Breast epithelium (tissue), 4 donors: ENCODE data around the gene BBS10. TPM values are rescaled to one million over a fixed set of nuclear protein-coding genes. Genes with fewer than 3 reads are reported as not detected.
"Not testable (repeated sequence)": the region's sequence is repeated elsewhere in the genome, so short reads cannot be mapped to it uniquely, and the experiment has no call there.

Experiments used
- DNase-seq, 2 donors: peaks; one replicate each; pipeline ENCODE4 v3.0.0-alpha.2; 2019; ENCODE audit warnings: low spot score in 2 of 2
- H3K27ac ChIP-seq, 2 donors: fragments of 200-600 bp; sonication (generic) in 1 of 2; one replicate each; pipeline ENCODE4 v1.5.1; 2016 to 2019; ENCODE audit warnings: mild to moderate bottlenecking in 1 of 2
- H3K27me3 ChIP-seq, 2 donors: fragments of 200-600 bp; sonication (generic) in 1 of 2; one replicate each; pipeline versions ENCODE4 v1.5.1 to v1.6.0; 2017 to 2019; ENCODE audit warnings: control low read depth in 1 of 2, mild to moderate bottlenecking in 1 of 2
- H3K36me3 ChIP-seq: fragments of 200-600 bp; one replicate; pipeline ENCODE4 v1.5.1; 2019
- H3K4me1 ChIP-seq, 2 donors: fragments of 200-600 bp; sonication (generic); one replicate each; pipeline ENCODE4 v1.5.1; 2016 to 2019; ENCODE audit warnings: control low read depth in 1 of 2
- H3K4me3 ChIP-seq, 3 donors: fragments of 200-600 bp; sonication (generic); 1 replicate in 2 of 3; 2 replicates in 1 of 3; pipeline ENCODE4 v1.5.1; 2016 to 2019; ENCODE audit warnings: mild to moderate bottlenecking in 3 of 3, moderate library complexity in 2 of 3
- H3K9me3 ChIP-seq, 2 donors: fragments of 200-600 bp; sonication (generic) in 1 of 2; one replicate each; pipeline ENCODE4 v1.5.1; 2016 to 2019; ENCODE audit warnings: control low read depth in 1 of 2
- POLR2A ChIP-seq: fragments of 450-650 bp; IDR thresholded peaks from one replicate; pipeline ENCODE4 v1.6.1; 2016; ENCODE audit warnings: antibody characterized with exemption, mild to moderate bottlenecking, moderate library complexity
- POLR2AphosphoS5 ChIP-seq, 3 donors: sonication (generic); formaldehyde crosslinking; IDR thresholded peaks; one replicate each; pipeline ENCODE4 v1.6.1; 2017; ENCODE audit warnings: antibody characterized with exemption in 3 of 3
- intact Hi-C: fragments of 100-400 bp; cut with DNase I; formaldehyde crosslinking; loops from one replicate; pipeline ENCODE4 v1.15.1; 2023; ENCODE audit warnings: low total_unique reads
- total RNA-seq, 3 donors: library from RNA; depleted of rRNA; stranded (reverse); fragments of >200 nt; gene quantifications; one replicate each; pipeline ENCODE4 v1.1.0, GENCODE V29; 2016
- TF ChIP-seq, protein P1 (sequence below), 3 donors: fragments of 450-650 bp; IDR thresholded peaks; one replicate each; pipeline ENCODE4 v1.5.1; 2016 to 2017; ENCODE audit warnings: antibody characterized with exemption in 3 of 3, mild to moderate bottlenecking in 3 of 3, moderate library complexity in 3 of 3

BBS10 gene
- total RNA-seq, 3 donors from 2014 or later: 12.5 to 22.2 (median 15.7) TPM

DNA sequence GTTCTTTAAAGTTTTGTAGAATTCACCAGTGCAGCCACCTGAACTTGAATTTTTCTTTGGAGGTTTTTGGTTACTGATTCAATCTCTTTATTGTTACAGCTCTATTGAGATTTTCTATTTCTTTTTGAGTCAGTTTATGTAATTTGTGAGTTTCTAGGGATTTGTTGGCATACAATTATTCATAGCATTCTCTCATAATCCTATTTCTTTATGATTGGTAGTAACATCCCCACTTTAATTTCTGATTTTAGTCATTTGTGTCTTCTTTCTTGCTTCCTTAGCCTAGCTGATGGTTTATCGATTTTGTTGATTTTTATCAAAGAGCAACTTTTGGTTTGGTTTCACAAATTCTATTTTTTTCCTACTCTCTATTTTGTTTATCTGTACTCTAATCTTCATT lies 17.9 kb upstream of the BBS10 start:
- Histone ChIP-seq H3K36me3 (no peaks in the 10 kb centered on the region), H3K4me1 (no peaks in the 10 kb centered on the region), H3K9me3 (no peaks in the 10 kb centered on the region), H3K27me3 (no peaks in the 10 kb centered on the region), H3K4me3 (no peak overlapping the region), H3K27ac (no peak overlapping the region)
- TF ChIP-seq POLR2AphosphoS5 (IDR thresholded peaks at IDR 0.05) (no peak), POLR2A (no peak)
- TF ChIP-seq, protein P1, sequence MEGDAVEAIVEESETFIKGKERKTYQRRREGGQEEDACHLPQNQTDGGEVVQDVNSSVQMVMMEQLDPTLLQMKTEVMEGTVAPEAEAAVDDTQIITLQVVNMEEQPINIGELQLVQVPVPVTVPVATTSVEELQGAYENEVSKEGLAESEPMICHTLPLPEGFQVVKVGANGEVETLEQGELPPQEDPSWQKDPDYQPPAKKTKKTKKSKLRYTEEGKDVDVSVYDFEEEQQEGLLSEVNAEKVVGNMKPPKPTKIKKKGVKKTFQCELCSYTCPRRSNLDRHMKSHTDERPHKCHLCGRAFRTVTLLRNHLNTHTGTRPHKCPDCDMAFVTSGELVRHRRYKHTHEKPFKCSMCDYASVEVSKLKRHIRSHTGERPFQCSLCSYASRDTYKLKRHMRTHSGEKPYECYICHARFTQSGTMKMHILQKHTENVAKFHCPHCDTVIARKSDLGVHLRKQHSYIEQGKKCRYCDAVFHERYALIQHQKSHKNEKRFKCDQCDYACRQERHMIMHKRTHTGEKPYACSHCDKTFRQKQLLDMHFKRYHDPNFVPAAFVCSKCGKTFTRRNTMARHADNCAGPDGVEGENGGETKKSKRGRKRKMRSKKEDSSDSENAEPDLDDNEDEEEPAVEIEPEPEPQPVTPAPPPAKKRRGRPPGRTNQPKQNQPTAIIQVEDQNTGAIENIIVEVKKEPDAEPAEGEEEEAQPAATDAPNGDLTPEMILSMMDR (IDR thresholded peaks at IDR 0.05): no peak
- no peak for DNase-seq
- intact Hi-C loops: no loop called here

DNA sequence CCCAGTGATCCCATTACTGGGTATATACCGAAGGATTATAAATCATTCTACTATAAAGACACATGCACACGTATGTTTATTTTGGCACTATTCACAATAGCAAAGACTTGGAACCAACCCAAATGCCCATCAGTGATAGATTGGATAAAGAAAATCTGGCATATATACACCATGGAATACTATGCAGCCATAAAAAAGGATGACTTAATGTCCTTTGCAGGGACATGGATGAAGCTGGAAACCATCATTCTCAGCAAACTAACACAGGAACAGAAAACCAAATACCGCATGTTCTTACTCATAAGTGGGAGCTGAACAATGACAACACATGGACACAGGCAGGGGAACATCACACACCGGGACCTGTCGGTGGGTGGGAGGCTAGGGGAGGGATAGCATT lies 15.9 kb upstream of the BBS10 start:
- not testable (repeated sequence) for H3K27me3 ChIP-seq, H3K27ac ChIP-seq, H3K36me3 ChIP-seq

DNA sequence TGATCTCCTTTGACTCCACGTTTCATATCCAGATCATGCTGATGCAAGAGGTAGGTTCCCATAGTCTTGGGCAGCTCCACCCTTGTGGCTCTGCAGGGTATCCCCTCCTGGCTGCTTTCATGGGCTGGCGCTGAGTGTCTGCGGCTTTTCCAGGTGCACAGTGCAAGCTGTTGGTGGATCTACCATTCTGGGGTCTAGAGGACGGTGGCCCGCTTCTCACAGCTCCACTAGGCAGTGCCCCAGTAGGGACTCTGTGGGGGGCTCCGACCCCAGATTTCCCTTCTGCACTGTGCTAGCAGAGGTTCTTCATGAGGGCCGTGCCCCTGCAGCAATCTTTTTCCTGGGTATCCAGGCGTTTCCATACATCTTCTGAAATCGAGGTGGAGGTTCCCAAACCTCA lies 12.1 kb upstream of the BBS10 start:
- intact Hi-C loops: no loop called here
- Histone ChIP-seq H3K4me1 (no peaks in the 10 kb centered on the region), H3K9me3 (no peaks in the 10 kb centered on the region), H3K27ac (no peak overlapping the region), H3K4me3 (no peak overlapping the region), H3K27me3 (no peaks in the 10 kb centered on the region), H3K36me3 (no peaks in the 10 kb centered on the region)
- TF ChIP-seq, protein P1 (IDR thresholded peaks at IDR 0.05): no peak
- TF ChIP-seq POLR2AphosphoS5 (IDR thresholded peaks at IDR 0.05) (no peak), POLR2A (no peak)
- no peak for DNase-seq

More for the DNA sequence above, 15.9 kb upstream of the BBS10 start:
- H3K4me3 ChIP-seq, DNase-seq, H3K4me1 ChIP-seq, intact Hi-C loops, H3K9me3 ChIP-seq: not testable (repeated sequence)

DNA sequence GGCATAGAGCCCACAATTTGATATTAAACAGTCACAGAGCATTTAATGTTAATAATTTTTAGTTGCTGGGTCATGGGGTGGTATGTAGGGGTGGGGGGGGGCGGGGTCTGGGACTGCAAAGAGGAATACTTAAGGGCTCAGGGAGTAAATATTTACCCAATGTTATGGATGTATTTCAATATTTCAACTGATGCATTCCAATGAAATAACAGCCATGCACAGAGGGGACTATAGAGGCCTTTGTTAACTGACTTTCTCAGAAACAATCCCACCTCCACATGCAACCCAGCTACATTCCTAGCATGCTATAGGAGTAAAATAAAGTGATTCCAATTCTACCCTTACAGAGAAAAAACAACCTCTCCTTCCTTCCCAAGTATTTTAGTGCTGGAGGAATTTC lies 7.9 kb upstream of the BBS10 start:
- Histone ChIP-seq H3K36me3 (no peaks in the 10 kb centered on the region), H3K27ac (no peak overlapping the region), H3K9me3 (no peaks in the 10 kb centered on the region), H3K27me3 (no peaks in the 10 kb centered on the region), H3K4me3 (no peak overlapping the region), H3K4me1 (no peaks in the 10 kb centered on the region)
- TF ChIP-seq, protein P1 (IDR thresholded peaks at IDR 0.05): no peak
- no peak for TF ChIP-seq POLR2AphosphoS5 (IDR thresholded peaks at IDR 0.05)
- TF ChIP-seq POLR2A: no peak
- no peak for DNase-seq
- intact Hi-C loops: no loop called here

DNA sequence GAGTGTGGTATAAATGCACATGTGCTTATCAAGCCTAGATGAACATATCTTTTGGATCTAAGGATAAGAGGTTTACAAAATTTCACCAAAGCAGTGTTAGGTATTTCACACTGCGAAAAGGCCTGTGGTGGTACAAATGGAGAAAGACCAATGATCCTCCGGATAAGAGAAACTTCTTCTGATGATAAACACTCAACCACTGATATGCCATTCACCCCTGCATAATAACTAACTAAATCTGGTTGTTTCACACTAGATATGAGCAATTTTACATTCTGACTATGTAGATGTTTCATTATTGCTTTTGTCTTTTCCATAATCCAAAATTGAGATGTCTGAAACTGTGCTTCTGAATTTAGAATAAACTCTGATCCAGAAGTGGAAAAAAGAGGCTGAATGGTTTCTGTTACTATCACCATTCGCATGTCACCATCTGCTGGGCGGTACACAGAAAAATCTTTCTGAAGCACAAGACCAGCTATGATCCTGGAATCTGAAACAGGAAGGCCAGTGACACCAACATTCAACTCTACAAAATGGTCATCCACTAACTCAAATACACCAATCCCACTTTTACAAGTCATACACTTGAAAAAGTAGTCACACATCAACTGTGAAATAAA lies 1.3 kb downstream of the BBS10 start:
- H3K27me3 ChIP-seq: no peaks in the 10 kb centered on the region
- intact Hi-C loops: no loop called here
- peak overlapping the region; percentile 56 to 84 (median 80) for H3K4me3 ChIP-seq
- DNase-seq: no peak
- no peaks in the 10 kb centered on the region for H3K9me3 ChIP-seq
- TF ChIP-seq POLR2A: no peak
- TF ChIP-seq, protein P1 (IDR thresholded peaks at IDR 0.05): peak in 1 of 3 donors; percentile 21
- H3K36me3 ChIP-seq: no peaks in the 10 kb centered on the region
- H3K27ac ChIP-seq: peak overlapping the region; percentile 89 to 90
- H3K4me1 ChIP-seq: no peaks in the 10 kb centered on the region

DNA sequence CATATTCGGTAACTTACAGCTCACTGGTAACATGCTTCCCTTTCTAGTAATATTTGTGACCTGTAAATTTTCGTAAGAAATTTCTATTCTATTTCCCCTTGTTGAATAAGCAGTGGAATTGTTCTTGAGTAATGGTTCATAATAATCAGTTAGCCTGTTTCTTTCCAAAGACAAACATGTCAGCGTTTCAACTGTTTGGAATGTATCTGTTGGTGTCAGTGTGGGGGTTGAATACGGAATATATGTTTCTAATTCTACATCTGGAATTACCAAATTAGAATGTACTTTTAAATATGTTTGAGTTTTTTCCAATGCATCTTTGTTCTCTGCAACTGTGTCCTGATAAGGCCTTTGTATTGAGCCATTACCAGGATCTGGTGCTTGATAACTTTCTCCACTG lies 2.0 kb downstream of the BBS10 start:
- Histone ChIP-seq H3K4me1 (no peaks in the 10 kb centered on the region), H3K36me3 (no peaks in the 10 kb centered on the region), H3K4me3 (no peak overlapping the region), H3K27ac (peak overlapping the region in 1 of 2 donors; percentile 30), H3K27me3 (no peaks in the 10 kb centered on the region), H3K9me3 (no peaks in the 10 kb centered on the region)
- TF ChIP-seq, protein P1 (IDR thresholded peaks at IDR 0.05): no peak
- TF ChIP-seq POLR2AphosphoS5 (IDR thresholded peaks at IDR 0.05) (no peak), POLR2A (no peak)
- intact Hi-C loops: no loop called here
- no peak for DNase-seq
